Measurements from ENCODE around the gene FOXP1. TPM values are rescaled to one million over a fixed set of nuclear protein-coding genes. Genes with fewer than 3 reads are reported as not detected.

The FOXP1 gene
- total and polyA plus RNA-seq, 2 of the 8 experiments (the other 6 are each of a cell fraction or from before 2014, with no cell fraction given) = 13.9 to 25.4 TPM

DNA sequence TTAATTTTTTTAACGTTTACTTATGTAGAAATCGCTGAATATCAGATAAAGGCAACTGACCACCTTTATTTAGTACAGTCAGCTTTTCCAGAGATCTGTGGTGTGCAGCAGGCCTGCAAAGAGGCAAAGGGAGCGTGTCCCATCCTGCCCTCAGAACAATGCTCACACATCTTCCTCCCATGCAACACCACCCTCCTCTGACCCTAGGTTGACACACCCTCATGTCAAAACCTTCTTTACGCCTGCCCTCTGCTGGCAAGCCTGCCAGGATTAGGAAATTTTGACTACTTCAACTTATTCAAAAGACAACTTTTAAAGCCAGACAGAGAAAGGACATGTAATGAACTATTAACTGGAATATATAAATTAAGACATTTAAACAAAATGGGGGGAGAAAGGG lies 513.7 kb downstream of the FOXP1 start (continued):
- TF ChIP-seq, protein P1, sequence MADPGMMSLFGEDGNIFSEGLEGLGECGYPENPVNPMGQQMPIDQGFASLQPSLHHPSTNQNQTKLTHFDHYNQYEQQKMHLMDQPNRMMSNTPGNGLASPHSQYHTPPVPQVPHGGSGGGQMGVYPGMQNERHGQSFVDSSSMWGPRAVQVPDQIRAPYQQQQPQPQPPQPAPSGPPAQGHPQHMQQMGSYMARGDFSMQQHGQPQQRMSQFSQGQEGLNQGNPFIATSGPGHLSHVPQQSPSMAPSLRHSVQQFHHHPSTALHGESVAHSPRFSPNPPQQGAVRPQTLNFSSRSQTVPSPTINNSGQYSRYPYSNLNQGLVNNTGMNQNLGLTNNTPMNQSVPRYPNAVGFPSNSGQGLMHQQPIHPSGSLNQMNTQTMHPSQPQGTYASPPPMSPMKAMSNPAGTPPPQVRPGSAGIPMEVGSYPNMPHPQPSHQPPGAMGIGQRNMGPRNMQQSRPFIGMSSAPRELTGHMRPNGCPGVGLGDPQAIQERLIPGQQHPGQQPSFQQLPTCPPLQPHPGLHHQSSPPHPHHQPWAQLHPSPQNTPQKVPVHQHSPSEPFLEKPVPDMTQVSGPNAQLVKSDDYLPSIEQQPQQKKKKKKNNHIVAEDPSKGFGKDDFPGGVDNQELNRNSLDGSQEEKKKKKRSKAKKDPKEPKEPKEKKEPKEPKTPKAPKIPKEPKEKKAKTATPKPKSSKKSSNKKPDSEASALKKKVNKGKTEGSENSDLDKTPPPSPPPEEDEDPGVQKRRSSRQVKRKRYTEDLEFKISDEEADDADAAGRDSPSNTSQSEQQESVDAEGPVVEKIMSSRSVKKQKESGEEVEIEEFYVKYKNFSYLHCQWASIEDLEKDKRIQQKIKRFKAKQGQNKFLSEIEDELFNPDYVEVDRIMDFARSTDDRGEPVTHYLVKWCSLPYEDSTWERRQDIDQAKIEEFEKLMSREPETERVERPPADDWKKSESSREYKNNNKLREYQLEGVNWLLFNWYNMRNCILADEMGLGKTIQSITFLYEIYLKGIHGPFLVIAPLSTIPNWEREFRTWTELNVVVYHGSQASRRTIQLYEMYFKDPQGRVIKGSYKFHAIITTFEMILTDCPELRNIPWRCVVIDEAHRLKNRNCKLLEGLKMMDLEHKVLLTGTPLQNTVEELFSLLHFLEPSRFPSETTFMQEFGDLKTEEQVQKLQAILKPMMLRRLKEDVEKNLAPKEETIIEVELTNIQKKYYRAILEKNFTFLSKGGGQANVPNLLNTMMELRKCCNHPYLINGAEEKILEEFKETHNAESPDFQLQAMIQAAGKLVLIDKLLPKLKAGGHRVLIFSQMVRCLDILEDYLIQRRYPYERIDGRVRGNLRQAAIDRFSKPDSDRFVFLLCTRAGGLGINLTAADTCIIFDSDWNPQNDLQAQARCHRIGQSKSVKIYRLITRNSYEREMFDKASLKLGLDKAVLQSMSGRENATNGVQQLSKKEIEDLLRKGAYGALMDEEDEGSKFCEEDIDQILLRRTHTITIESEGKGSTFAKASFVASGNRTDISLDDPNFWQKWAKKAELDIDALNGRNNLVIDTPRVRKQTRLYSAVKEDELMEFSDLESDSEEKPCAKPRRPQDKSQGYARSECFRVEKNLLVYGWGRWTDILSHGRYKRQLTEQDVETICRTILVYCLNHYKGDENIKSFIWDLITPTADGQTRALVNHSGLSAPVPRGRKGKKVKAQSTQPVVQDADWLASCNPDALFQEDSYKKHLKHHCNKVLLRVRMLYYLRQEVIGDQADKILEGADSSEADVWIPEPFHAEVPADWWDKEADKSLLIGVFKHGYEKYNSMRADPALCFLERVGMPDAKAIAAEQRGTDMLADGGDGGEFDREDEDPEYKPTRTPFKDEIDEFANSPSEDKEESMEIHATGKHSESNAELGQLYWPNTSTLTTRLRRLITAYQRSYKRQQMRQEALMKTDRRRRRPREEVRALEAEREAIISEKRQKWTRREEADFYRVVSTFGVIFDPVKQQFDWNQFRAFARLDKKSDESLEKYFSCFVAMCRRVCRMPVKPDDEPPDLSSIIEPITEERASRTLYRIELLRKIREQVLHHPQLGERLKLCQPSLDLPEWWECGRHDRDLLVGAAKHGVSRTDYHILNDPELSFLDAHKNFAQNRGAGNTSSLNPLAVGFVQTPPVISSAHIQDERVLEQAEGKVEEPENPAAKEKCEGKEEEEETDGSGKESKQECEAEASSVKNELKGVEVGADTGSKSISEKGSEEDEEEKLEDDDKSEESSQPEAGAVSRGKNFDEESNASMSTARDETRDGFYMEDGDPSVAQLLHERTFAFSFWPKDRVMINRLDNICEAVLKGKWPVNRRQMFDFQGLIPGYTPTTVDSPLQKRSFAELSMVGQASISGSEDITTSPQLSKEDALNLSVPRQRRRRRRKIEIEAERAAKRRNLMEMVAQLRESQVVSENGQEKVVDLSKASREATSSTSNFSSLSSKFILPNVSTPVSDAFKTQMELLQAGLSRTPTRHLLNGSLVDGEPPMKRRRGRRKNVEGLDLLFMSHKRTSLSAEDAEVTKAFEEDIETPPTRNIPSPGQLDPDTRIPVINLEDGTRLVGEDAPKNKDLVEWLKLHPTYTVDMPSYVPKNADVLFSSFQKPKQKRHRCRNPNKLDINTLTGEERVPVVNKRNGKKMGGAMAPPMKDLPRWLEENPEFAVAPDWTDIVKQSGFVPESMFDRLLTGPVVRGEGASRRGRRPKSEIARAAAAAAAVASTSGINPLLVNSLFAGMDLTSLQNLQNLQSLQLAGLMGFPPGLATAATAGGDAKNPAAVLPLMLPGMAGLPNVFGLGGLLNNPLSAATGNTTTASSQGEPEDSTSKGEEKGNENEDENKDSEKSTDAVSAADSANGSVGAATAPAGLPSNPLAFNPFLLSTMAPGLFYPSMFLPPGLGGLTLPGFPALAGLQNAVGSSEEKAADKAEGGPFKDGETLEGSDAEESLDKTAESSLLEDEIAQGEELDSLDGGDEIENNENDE (IDR thresholded peaks at IDR 0.05; ENCODE audit: insufficient replicate concordance, low read length) = peak; percentile 19
- no peak for TF ChIP-seq BCL11A (IDR thresholded peaks at IDR 0.05; ENCODE audit: low read depth in 2 of 2, low read length in 2 of 2)
- no peak for TF ChIP-seq POLR2AphosphoS5 (IDR thresholded peaks at IDR 0.05; ENCODE audit: low read depth, low read length)
- no peak for TF ChIP-seq EGR1 (IDR thresholded peaks at IDR 0.05; ENCODE audit: borderline replicate concordance, low read depth, low read length)
- TF ChIP-seq SP2 (IDR thresholded peaks at IDR 0.05; ENCODE audit: low read length) = no peak
- TF ChIP-seq CTBP2 (IDR thresholded peaks at IDR 0.05; ENCODE audit: borderline replicate concordance, insufficient read depth, insufficient read length, low read length) = no peak

Data from H1 (cell line).